Measurements from ENCODE around the gene KCNK5.

GRCh38 chr6:39203436-39204159 is 25.7 kb downstream of the KCNK5 start:
- no peak for TF ChIP-seq CTCF (IDR thresholded peaks at IDR 0.05; ENCODE audit: poor library complexity, severe bottlenecking)
- TF ChIP-seq POLR2AphosphoS5 (IDR thresholded peaks at IDR 0.05), result no peak
- TF ChIP-seq REST (IDR thresholded peaks at IDR 0.05; ENCODE audit: borderline replicate concordance), result no peak

Data from neural cell (in vitro differentiated cells).